Spleen (tissue), 11 donors: Measurements from ENCODE around the gene NOSIP. TPM values are rescaled to one million over a fixed set of nuclear protein-coding genes. Genes with fewer than 3 reads are reported as not detected.
A peak's percentile ranks its signal among the peaks of the same experiment; 100 is the strongest.

Experiments used
- DNase-seq: peaks from one replicate; pipeline ENCODE4 v3.0.0-alpha.2; 2020
- H3K27ac ChIP-seq, 8 donors: fragments of 200-600 bp; sonication (generic) in 7 of 8; 1 replicate in 4 of 8; 2 replicates in 4 of 8; pipeline versions ENCODE4 v1.5.0 to v1.8.0; 2016 to 2021; ENCODE audit warnings: inconsistent platforms in 4 of 8, mild to moderate bottlenecking in 4 of 8, moderate library complexity in 1 of 8
- H3K27me3 ChIP-seq, 7 donors: fragments of 200-600 bp; sonication (generic) in 6 of 7; replicated peaks in 1 of 7; 1 replicate in 4 of 7; 2 replicates in 3 of 7; pipeline versions ENCODE4 v1.5.0 to v1.8.0; 2016 to 2021; ENCODE audit warnings: inconsistent platforms in 3 of 7, mild to moderate bottlenecking in 1 of 7
- H3K36me3 ChIP-seq, 6 donors: fragments of 200-600 bp; sonication (generic) in 5 of 6; 1 replicate in 4 of 6; 2 replicates in 2 of 6; pipeline versions ENCODE4 v1.5.0 to v1.8.0; 2016 to 2021; ENCODE audit warnings: inconsistent platforms in 2 of 6
- H3K4me1 ChIP-seq, 6 donors: fragments of 200-600 bp; sonication (generic) in 5 of 6; 1 replicate in 3 of 6; 2 replicates in 3 of 6; pipeline versions ENCODE4 v1.5.0 to v1.8.0; 2016 to 2021; ENCODE audit warnings: inconsistent platforms in 3 of 6
- H3K4me3 ChIP-seq, 8 donors: fragments of 200-600 bp; sonication (generic) in 7 of 8; 1 replicate in 4 of 8; 2 replicates in 4 of 8; pipeline versions ENCODE4 v1.5.0 to v1.8.0; 2016 to 2021; ENCODE audit warnings: inconsistent platforms in 4 of 8, mild to moderate bottlenecking in 4 of 8, moderate library complexity in 2 of 8
- H3K9me3 ChIP-seq, 8 donors: fragments of 200-600 bp; sonication (generic) in 7 of 8; 1 replicate in 4 of 8; 2 replicates in 4 of 8; pipeline versions ENCODE4 v1.5.0 to v1.8.0; 2016 to 2021; ENCODE audit warnings: inconsistent platforms in 4 of 8
- POLR2A ChIP-seq, 3 donors: fragments of 450-650 bp; IDR thresholded peaks; one replicate each; pipeline ENCODE4 v1.5.1; 2017; ENCODE audit warnings: antibody characterized with exemption in 3 of 3, mild to moderate bottlenecking in 1 of 3
- POLR2AphosphoS5 ChIP-seq, 3 donors: sonication (generic); formaldehyde crosslinking; IDR thresholded peaks; one replicate each; pipeline ENCODE4 v1.5.1; 2017; ENCODE audit warnings: antibody characterized with exemption in 3 of 3
- WGBS, 5 donors: extraction: QIAGEN DNeasy Blood & Tissue Kit in 3 of 5; methylation state at CpG; one replicate each; pipeline versions ENCODE4 v1.1.5 to v1.1.7; 2013 to 2018; 5-methylcytosine and 5-hydroxymethylcytosine counted together
- intact Hi-C: fragments of 100-400 bp; cut with DNase I; formaldehyde crosslinking; loops from one replicate; pipeline ENCODE4 v1.15.0; 2023; ENCODE audit warnings: low total_unique reads
- polyA plus RNA-seq, 3 donors: library from polyadenylated mRNA; stranded (reverse); fragments of 200-250 nt; gene quantifications; one replicate each; pipeline ENCODE4 v1.2.1, GENCODE V29; 2013
- total RNA-seq, 7 donors: library from RNA; depleted of rRNA in 3 of 7; stranded (reverse); fragments of >200 nt in 3 of 7; fragmentation: NEBNext Ultra II Directional in 4 of 7; extraction: Animal tissue kit (Norgen Biotek cat#: 25700) in 4 of 7; gene quantifications; one replicate each; pipeline versions ENCODE4 v1.1.0 to v1.2.1, GENCODE V29; 2016 to 2021
- TF ChIP-seq, protein P1 (sequence below), 11 experiments: fragments of 200-600 bp in 7 of 11; fragments of 450-650 bp in 4 of 11; sonication (generic) in 4 of 11; IDR thresholded peaks in 8 of 11; conservative IDR thresholded peaks in 3 of 11; 1 replicate in 7 of 11; 2 replicates in 4 of 11; pipeline versions ENCODE4 v1.4.0 to v1.8.0; 2016 to 2021; ENCODE audit warnings: antibody characterized with exemption in 11 of 11, inconsistent platforms in 4 of 11, mild to moderate bottlenecking in 1 of 11
- donor health status: healthy with polysubstance abuse.
- donor health status: DM: no; HTN: no; CAD: no; lungs with moderate emphysema.
- donor health status: DM: no; HTN: no; CAD: no.
- donor health status: Bipolar disorder and iron deficiency.
- donor health status: healthy.
- donor health status: DM: no; HTN: no; CAD: no.
- donor health status: DM: yes; HTN: yes; CAD: no.

NOSIP gene
- total and polyA plus RNA-seq, 10 donors = 58.6 to 152 (median 71.7) TPM

- TF ChIP-seq POLR2A (IDR thresholded peaks at IDR 0.05) = no peak
- TF ChIP-seq, protein P1, sequence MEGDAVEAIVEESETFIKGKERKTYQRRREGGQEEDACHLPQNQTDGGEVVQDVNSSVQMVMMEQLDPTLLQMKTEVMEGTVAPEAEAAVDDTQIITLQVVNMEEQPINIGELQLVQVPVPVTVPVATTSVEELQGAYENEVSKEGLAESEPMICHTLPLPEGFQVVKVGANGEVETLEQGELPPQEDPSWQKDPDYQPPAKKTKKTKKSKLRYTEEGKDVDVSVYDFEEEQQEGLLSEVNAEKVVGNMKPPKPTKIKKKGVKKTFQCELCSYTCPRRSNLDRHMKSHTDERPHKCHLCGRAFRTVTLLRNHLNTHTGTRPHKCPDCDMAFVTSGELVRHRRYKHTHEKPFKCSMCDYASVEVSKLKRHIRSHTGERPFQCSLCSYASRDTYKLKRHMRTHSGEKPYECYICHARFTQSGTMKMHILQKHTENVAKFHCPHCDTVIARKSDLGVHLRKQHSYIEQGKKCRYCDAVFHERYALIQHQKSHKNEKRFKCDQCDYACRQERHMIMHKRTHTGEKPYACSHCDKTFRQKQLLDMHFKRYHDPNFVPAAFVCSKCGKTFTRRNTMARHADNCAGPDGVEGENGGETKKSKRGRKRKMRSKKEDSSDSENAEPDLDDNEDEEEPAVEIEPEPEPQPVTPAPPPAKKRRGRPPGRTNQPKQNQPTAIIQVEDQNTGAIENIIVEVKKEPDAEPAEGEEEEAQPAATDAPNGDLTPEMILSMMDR (IDR thresholded peaks at IDR 0.05 in 8 of 11, conservative IDR thresholded peaks at IDR 0.05 in 3 of 11) = no peak
- TF ChIP-seq POLR2AphosphoS5 (IDR thresholded peaks at IDR 0.05) = no peak
- Histone ChIP-seq H3K4me3 (no peak overlapping the region), H3K9me3 (peaks cover 0 to 6% (median 0%) of the 10 kb centered on the region in 8 donors), H3K4me1 (peaks cover 0 to 37% (median 26%) of the 10 kb centered on the region in 6 donors), H3K27me3 (no peaks in the 10 kb centered on the region), H3K36me3 (peaks cover 0 to 95% (median 61%) of the 10 kb centered on the region in 6 donors), H3K27ac (peak overlapping the region in 3 of 8 donors; percentile 46 to 51 (median 49))
- intact Hi-C loops = no loop called here
- DNase-seq = no peak
- 75 to 87% (median 78%) methylated on average over 17 to 19 of the region's 19 CpGs for whole genome bisulfite sequencing, 5 donors
These were observed 33.9 kb upstream of the NOSIP start for GRCh38 chr19:49614096-49614833.

GRCh38 chr19:49613374-49613773 lies 33.0 kb upstream of the NOSIP start:
- DNase-seq = no peak
- no peak for TF ChIP-seq POLR2A (IDR thresholded peaks at IDR 0.05)
- TF ChIP-seq, protein P1 (IDR thresholded peaks at IDR 0.05 in 8 of 11, conservative IDR thresholded peaks at IDR 0.05 in 3 of 11) = no peak
- no peak for TF ChIP-seq POLR2AphosphoS5 (IDR thresholded peaks at IDR 0.05)
- no peaks in the 10 kb centered on the region for H3K27me3 ChIP-seq
- H3K4me1 ChIP-seq = peaks cover 0 to 37% (median 26%) of the 10 kb centered on the region in 6 donors
- peaks cover 0 to 6% (median 0%) of the 10 kb centered on the region in 8 donors for H3K9me3 ChIP-seq
- H3K27ac ChIP-seq = peak overlapping the region in 3 of 8 donors; percentile 46 to 51 (median 49)
- WGBS, 5 donors = 63 to 81% (median 73%) methylated on average over 4 of the region's 4 CpGs
- peaks cover 0 to 95% (median 63%) of the 10 kb centered on the region in 6 donors for H3K36me3 ChIP-seq
- intact Hi-C loops = no loop called here
- H3K4me3 ChIP-seq = no peak overlapping the region

DNA sequence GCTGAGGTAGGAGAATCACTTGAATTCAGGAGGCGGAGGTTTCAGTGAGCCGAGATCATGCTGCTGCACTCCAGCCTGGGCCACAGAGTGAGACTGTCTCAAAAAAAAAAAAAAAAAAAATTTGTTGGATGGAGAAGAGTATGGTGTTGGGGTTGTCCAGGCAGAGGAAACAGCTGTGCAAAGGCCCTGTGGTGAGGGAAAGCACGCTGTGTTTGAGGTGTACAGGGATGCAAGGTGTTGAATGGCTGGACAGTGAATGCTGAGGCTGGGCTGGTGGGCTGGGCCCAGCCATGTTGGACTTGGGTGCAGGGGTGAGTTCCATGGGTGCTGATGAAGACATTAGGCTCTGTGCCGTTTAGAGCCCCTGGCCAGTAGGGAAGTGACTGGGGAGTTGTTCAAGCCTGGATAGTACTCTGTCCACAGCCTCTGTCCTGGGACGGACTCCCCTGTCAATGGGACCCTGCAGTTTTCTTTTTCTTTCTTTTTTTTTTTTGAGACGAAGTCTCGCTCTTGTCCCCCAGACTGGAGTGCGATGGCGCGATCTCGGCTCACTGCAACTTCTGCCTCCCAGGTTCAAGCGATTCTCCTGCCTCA lies 29.2 kb upstream of the NOSIP start:
- TF ChIP-seq POLR2A (IDR thresholded peaks at IDR 0.05) = no peak
- TF ChIP-seq POLR2AphosphoS5 (IDR thresholded peaks at IDR 0.05) = no peak
- TF ChIP-seq, protein P1 (IDR thresholded peaks at IDR 0.05 in 8 of 11, conservative IDR thresholded peaks at IDR 0.05 in 3 of 11) = no peak
- Histone ChIP-seq H3K36me3 (peaks cover 0 to 95% (median 62%) of the 10 kb centered on the region in 6 donors), H3K4me1 (peaks cover 0 to 44% (median 25%) of the 10 kb centered on the region in 6 donors), H3K27me3 (no peaks in the 10 kb centered on the region), H3K27ac (no peak overlapping the region), H3K4me3 (no peak overlapping the region), H3K9me3 (no peaks in the 10 kb centered on the region)
- no peak for DNase-seq
- intact Hi-C loops = no loop called here
- WGBS, 5 donors = 94 to 97% (median 96%) methylated on average over 12 of the region's 12 CpGs

DNA sequence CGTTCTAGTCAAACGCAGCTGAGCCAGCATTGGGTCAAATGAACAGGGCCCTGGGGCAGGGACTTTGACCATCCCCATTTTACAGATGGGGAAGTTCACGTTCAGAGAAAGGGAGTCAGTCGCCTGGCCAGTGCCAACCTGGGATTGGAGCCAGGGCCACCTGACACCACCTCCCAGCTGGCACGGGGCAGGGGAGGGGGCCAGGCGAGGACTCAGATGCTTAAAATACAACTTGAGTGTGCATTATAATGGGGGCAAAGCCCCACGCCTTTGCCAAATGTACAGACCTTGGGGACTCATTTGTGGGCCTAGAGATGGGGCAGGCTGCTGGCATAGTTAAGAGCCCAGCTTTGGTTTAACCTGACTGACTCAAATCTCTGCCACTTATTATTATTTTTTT lies 25.2 kb upstream of the NOSIP start:
- H3K36me3 ChIP-seq = peaks cover 5 to 100% (median 83%) of the 10 kb centered on the region in 6 donors
- no peak for DNase-seq
- WGBS, 5 donors = 85 to 96% (median 89%) methylated on average over 7 of the region's 7 CpGs
- H3K4me1 ChIP-seq = peaks cover 0 to 18% (median 0%) of the 10 kb centered on the region in 6 donors
- no peaks in the 10 kb centered on the region for H3K27me3 ChIP-seq
- H3K9me3 ChIP-seq = no peaks in the 10 kb centered on the region
- TF ChIP-seq POLR2A (IDR thresholded peaks at IDR 0.05) = no peak
- TF ChIP-seq, protein P1 (IDR thresholded peaks at IDR 0.05 in 8 of 11, conservative IDR thresholded peaks at IDR 0.05 in 3 of 11) = no peak
- no peak for TF ChIP-seq POLR2AphosphoS5 (IDR thresholded peaks at IDR 0.05)
- H3K4me3 ChIP-seq = no peak overlapping the region
- intact Hi-C loops = no loop called here
- no peak overlapping the region for H3K27ac ChIP-seq
